Parathyroid adenoma (tissue), 2 donors: ENCODE data around the gene FUT6.
"Not testable (repeated sequence)": the region's sequence is repeated elsewhere in the genome, so short reads cannot be mapped to it uniquely, and the experiment has no call there.

Source experiments
- H2AFZ ChIP-seq: fragments of 300-600 bp; sonication (generic); one replicate; pipeline ENCODE4 v1.7.0; 2017; ENCODE audit warnings: antibody characterized with exemption, mild to moderate bottlenecking
- H3K27ac ChIP-seq: fragments of 300-600 bp; sonication (generic); one replicate; pipeline ENCODE4 v1.7.0; 2017
- H3K27me3 ChIP-seq: fragments of 300-600 bp; sonication (generic); one replicate; pipeline ENCODE4 v1.7.0; 2017; ENCODE audit warnings: low read length; ENCODE audit not compliant: control insufficient read depth, insufficient read depth
- H3K36me3 ChIP-seq: fragments of 300-600 bp; sonication (generic); one replicate; pipeline ENCODE4 v1.7.0; 2017; ENCODE audit warnings: low read length; ENCODE audit not compliant: control insufficient read depth, insufficient read depth
- H3K4me1 ChIP-seq: fragments of 300-600 bp; sonication (generic); one replicate; pipeline ENCODE4 v1.7.0; 2017; ENCODE audit warnings: control low read depth
- H3K4me2 ChIP-seq: fragments of 300-600 bp; sonication (generic); one replicate; pipeline ENCODE4 v1.7.0; 2017; ENCODE audit warnings: low read length
- H3K4me3 ChIP-seq: fragments of 300-600 bp; sonication (generic); one replicate; pipeline ENCODE4 v1.7.0; 2017; ENCODE audit warnings: low read depth, low read length
- H3K79me2 ChIP-seq: fragments of 300-600 bp; sonication (generic); one replicate; pipeline ENCODE4 v1.7.0; 2017; ENCODE audit warnings: control low read depth
- H3K9ac ChIP-seq: fragments of 300-600 bp; sonication (generic); one replicate; pipeline ENCODE4 v1.7.0; 2017; ENCODE audit warnings: mild to moderate bottlenecking
- H3K9me3 ChIP-seq: fragments of 300-600 bp; sonication (generic); one replicate; pipeline ENCODE4 v1.7.0; 2017; ENCODE audit warnings: low read length; ENCODE audit not compliant: control insufficient read depth
- TF ChIP-seq, protein P1 (sequence below): fragments of 300-600 bp; sonication (generic); IDR thresholded peaks from one replicate; pipeline ENCODE4 v1.7.0; 2017; ENCODE audit warnings: antibody characterized with exemption, mild to moderate bottlenecking
- donor health status: primary hyperparathyroidism.

The FUT6 gene

DNA sequence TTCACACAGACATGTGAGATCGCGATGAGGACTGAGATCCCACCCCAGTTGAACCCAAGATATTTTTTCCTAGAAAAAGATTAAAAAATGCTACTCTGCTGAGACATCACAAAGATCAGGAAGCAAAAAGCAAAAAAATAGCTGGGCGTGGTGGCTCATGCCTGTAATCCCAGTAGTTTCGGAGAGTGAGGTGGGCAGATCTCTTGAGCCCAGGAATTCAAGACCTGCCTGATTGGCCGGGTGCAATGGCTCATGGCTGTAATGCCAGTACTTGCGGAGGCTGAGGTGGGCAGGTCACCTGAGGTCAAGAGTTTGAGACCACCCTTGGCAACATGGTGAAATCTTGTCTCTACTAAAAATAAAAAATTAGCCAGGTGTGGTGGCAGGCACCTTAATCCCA lies 10.7 kb upstream of the FUT6 start:
- no peaks in the 10 kb centered on the region for H3K79me2 ChIP-seq
- H3K4me2 ChIP-seq: no peak overlapping the region
- no peak overlapping the region for H3K4me3 ChIP-seq
- H3K9ac ChIP-seq: no peak overlapping the region
- no peaks in the 10 kb centered on the region for H3K4me1 ChIP-seq
- H3K36me3 ChIP-seq: no peaks in the 10 kb centered on the region
- H3K27me3 ChIP-seq: no peaks in the 10 kb centered on the region
- no peaks in the 10 kb centered on the region for H3K9me3 ChIP-seq
- TF ChIP-seq, protein P1, sequence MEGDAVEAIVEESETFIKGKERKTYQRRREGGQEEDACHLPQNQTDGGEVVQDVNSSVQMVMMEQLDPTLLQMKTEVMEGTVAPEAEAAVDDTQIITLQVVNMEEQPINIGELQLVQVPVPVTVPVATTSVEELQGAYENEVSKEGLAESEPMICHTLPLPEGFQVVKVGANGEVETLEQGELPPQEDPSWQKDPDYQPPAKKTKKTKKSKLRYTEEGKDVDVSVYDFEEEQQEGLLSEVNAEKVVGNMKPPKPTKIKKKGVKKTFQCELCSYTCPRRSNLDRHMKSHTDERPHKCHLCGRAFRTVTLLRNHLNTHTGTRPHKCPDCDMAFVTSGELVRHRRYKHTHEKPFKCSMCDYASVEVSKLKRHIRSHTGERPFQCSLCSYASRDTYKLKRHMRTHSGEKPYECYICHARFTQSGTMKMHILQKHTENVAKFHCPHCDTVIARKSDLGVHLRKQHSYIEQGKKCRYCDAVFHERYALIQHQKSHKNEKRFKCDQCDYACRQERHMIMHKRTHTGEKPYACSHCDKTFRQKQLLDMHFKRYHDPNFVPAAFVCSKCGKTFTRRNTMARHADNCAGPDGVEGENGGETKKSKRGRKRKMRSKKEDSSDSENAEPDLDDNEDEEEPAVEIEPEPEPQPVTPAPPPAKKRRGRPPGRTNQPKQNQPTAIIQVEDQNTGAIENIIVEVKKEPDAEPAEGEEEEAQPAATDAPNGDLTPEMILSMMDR: no peak
- H2AFZ ChIP-seq: no peak overlapping the region
- H3K27ac ChIP-seq: no peak overlapping the region

DNA sequence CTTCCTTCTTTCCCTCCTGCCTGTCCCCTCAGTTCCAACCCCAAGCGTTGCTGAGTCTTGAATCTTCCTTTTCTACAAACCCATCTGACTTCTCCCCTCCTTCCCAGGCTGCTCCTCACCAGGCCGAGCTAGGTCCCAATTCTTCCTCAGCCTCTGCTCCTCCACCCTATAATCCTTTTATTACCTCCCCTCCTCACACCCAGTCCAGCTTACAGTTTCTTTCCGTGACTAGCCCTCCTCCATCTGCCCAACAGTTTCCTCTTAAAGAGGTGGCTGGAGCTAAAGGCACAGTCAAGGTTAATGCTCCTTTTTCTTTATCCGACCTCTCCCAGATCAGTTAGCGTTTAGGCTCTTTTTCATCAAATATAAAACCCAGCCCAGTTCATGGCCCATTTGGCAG lies 9.1 kb upstream of the FUT6 start:
- H3K9me3 ChIP-seq, H3K27me3 ChIP-seq, H3K4me1 ChIP-seq, H3K36me3 ChIP-seq, H3K9ac ChIP-seq, H3K79me2 ChIP-seq, H3K4me3 ChIP-seq, H2AFZ ChIP-seq, H3K27ac ChIP-seq, H3K4me2 ChIP-seq: not testable (repeated sequence)

DNA sequence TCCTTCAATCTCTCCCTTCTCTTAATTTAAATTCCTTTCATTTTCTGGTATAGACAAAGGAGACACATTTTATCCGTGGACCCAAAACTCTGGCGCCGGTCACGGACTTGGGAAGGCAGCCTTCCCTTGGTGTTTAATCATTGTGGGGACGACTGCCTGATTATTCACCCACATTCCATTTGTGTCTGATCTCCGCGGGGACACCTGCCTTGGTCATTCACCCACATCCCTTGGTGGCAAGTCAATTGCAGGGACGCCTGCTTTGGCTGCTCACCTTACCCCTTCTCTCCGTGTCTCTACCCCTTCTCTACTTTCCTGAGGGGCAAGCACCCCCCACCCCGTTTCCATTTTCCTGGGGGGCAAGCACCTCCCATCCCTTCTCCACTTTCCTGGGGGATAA lies 8.3 kb upstream of the FUT6 start:
- H3K36me3 ChIP-seq, H3K27me3 ChIP-seq, H3K79me2 ChIP-seq, H3K4me2 ChIP-seq, H2AFZ ChIP-seq, H3K9ac ChIP-seq, H3K27ac ChIP-seq, H3K4me1 ChIP-seq, H3K9me3 ChIP-seq, H3K4me3 ChIP-seq: not testable (repeated sequence)

DNA sequence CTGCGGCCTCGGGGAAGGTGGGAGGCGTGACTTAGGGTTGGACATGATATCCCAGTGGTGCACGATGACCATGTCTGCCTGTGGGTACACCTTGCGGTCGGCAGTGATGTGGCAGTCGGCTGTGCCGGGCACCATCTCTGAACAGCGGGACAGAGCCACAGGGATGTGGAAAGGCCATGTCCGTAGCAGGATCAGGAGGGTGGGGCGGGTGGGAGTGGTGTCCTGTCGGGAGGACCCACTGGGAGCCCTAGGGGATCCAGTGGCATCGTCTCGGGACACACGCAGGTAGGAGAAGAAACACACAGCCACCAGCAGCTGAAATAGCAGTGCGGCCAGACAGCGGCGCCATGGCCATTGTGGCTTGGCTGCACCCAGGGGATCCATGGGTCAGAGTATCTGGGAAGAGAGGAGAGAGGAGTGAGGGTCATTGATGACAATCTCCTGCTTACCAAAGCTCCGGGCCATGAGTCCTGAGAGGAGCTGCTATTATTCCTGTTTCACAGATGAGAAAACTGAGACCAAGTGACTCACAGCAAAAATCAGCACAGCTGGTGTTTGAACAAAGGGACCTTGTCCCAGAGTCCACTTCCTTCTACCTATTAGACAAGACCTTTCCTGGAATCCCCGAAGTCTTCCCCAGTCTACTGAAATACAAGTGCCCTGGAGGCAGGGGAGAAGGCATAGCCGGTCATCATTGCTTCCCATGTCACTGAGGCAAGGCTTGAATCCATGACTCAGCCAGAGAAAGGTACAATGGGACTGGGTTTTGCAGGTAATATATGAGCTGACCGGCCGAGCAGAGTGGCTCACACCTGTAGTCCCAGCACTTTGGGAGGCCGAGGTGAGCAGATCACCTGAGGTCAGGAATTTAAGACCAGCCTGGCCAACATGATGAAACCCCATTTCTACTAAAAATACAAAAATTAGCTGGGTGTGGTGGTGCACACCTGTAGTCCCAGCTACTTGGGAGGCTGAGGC lies 5.2 kb upstream of the FUT6 start:
- Histone ChIP-seq H3K9ac (no peak overlapping the region), H3K4me2 (no peak overlapping the region), H3K27ac (no peak overlapping the region), H3K9me3 (no peaks in the 10 kb centered on the region), H2AFZ (no peak overlapping the region), H3K27me3 (no peaks in the 10 kb centered on the region), H3K79me2 (no peaks in the 10 kb centered on the region), H3K4me3 (no peak overlapping the region), H3K4me1 (no peaks in the 10 kb centered on the region), H3K36me3 (no peaks in the 10 kb centered on the region)
- TF ChIP-seq, protein P1: no peak

DNA sequence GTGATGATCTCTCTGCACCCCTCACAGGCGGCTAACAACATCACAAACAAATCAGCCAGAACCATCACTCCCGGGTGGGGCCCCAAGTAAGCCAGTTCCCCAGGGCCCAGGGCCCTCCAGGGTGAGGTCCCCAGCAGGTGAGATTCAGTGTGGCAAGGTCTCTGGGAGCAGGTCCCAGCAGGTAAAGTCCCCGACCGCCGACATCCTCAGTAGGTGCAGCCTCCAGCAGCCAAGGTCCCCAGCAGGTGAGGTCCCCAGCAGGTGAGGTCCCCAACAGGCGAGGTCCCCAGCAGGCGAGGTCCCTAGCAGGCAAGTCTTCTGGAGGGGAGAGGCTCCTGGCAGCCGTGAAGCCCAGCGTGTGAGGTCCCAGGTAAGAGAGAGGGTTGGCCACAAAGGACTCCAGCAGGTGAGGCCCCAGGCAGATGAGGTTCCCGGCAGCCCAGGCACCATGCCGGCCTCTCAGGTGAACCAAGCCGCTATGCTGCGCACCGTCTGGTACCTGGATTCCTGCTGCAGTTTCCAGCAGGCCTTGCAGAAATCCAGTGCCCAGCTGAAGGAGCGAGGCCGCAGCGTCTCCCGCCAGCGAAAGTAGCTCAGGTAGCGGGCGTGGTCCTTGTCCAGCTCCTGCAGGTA lies 3.9 kb upstream of the FUT6 start:
- Histone ChIP-seq H3K4me2 (no peak overlapping the region), H2AFZ (no peak overlapping the region), H3K36me3 (no peaks in the 10 kb centered on the region), H3K9ac (no peak overlapping the region), H3K4me3 (no peak overlapping the region), H3K4me1 (no peaks in the 10 kb centered on the region), H3K9me3 (no peaks in the 10 kb centered on the region), H3K27me3 (no peaks in the 10 kb centered on the region), H3K79me2 (no peaks in the 10 kb centered on the region), H3K27ac (no peak overlapping the region)
- TF ChIP-seq, protein P1: no peak

DNA sequence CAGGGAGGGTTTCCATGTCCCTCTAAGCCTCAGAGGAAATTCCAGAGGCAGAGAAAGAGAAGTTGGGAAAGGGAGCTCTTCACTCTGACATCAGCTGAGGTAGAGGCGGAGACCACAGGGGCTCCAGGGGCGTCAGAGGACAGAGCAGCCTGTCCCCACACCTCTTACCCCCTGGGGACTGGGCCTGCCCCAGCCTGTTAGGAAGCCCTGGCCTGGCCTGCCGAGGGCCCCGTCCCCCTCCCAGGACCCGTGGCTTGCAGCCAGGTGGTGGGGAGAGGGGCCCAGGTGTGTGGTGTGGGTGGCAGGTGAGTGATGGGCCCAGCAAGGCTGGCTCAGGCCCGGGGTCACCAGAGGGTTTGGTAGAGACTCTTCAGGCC lies 2.2 kb upstream of the FUT6 start:
- not testable (repeated sequence) for H3K79me2 ChIP-seq, H2AFZ ChIP-seq, H3K36me3 ChIP-seq, H3K4me3 ChIP-seq, H3K27me3 ChIP-seq, H3K9me3 ChIP-seq, H3K4me1 ChIP-seq, H3K27ac ChIP-seq, H3K9ac ChIP-seq, H3K4me2 ChIP-seq
